Activated CD4-positive, CD25-positive, alpha-beta regulatory T cell treated with anti-CD3 and anti-CD28 coated beads, Interleukin-2, amount 50 U/mL, for 16 hours (primary cell): Measurements from ENCODE around the gene MYO1B.

Experiments used
- DNase-seq: peaks from one replicate; pipeline ENCODE4 v3.0.0-alpha.2; 2020; ENCODE audit warnings: low read depth, low spot score

Gene MYO1B

GRCh38 chr2:191322828-191323506 lies 77.8 kb downstream of the MYO1B start:
- no peak for DNase-seq

- DNase-seq: no peak
These were observed 80.6 kb downstream of the MYO1B start for GRCh38 chr2:191325651-191326365.

GRCh38 chr2:191327484-191327883 lies 82.3 kb downstream of the MYO1B start:
- DNase-seq: no peak

GRCh38 chr2:191328150-191328809 lies 83.1 kb downstream of the MYO1B start:
- DNase-seq: no peak

- DNase-seq: no peak
These were observed 84.6 kb downstream of the MYO1B start for GRCh38 chr2:191329841-191330240.

GRCh38 chr2:191333911-191334357 lies 88.7 kb downstream of the MYO1B start:
- DNase-seq: no peak

GRCh38 chr2:191335875-191336464 lies 90.8 kb downstream of the MYO1B start:
- DNase-seq: no peak

GRCh38 chr2:191341436-191341835 lies 96.2 kb downstream of the MYO1B start:
- no peak for DNase-seq

GRCh38 chr2:191343796-191344338 lies 98.7 kb downstream of the MYO1B start:
- no peak for DNase-seq

GRCh38 chr2:191345788-191346187 lies 100.6 kb downstream of the MYO1B start:
- no peak for DNase-seq

GRCh38 chr2:191347154-191347553 lies 102.0 kb downstream of the MYO1B start:
- no peak for DNase-seq

- DNase-seq: no peak
These were observed 102.7 kb downstream of the MYO1B start for GRCh38 chr2:191347881-191348280.

GRCh38 chr2:191349990-191350389 lies 104.8 kb downstream of the MYO1B start:
- no peak for DNase-seq

GRCh38 chr2:191350826-191351225 lies 105.6 kb downstream of the MYO1B start:
- no peak for DNase-seq

- DNase-seq: no peak
These were observed 106.1 kb downstream of the MYO1B start for GRCh38 chr2:191351298-191351697.

GRCh38 chr2:191351921-191352320 lies 106.7 kb downstream of the MYO1B start:
- DNase-seq: no peak

GRCh38 chr2:191352536-191352935 lies 107.3 kb downstream of the MYO1B start:
- no peak for DNase-seq

GRCh38 chr2:191355170-191355758 lies 110.1 kb downstream of the MYO1B start:
- DNase-seq: no peak

GRCh38 chr2:191357678-191358077 lies 112.5 kb downstream of the MYO1B start:
- no peak for DNase-seq

GRCh38 chr2:191358325-191359025 lies 113.3 kb downstream of the MYO1B start:
- DNase-seq: no peak

GRCh38 chr2:191359133-191359532 lies 113.9 kb downstream of the MYO1B start:
- no peak for DNase-seq
